ENCODE data around the gene CDH13. TPM values are rescaled to one million over a fixed set of nuclear protein-coding genes. Genes with fewer than 3 reads are reported as not detected.

The CDH13 gene
- total and polyA plus RNA-seq, 2 donors (not counting 1 experiment from before 2014, with no cell fraction given), result 27.6 to 96.7 TPM

DNA sequence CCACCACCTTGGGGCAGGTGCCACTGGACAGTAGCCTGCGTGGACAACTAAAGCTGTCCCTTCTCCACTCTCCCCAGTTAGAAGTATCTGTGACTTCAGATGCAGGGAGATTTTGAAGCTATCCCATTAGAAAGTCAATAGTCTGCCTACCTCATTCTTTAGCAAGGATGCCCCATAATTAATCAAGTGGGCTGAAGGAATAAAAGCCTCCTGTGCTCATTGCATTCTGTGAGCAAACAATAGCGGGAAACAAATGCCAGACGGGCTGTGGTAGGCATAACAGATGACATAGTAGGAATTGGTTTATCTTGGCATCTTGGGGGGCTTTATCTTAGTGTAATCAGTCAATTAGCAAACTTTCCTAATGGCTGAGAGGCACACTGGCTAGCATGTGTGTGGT, 1084.3 kb downstream of the CDH13 start:
- DNase-seq (ENCODE audit: low read depth in 2 of 2), result no peak
- no peak for TF ChIP-seq EZH2 (IDR thresholded peaks at IDR 0.05; ENCODE audit: low read length, missing control alignments)
- TF ChIP-seq, protein P1, sequence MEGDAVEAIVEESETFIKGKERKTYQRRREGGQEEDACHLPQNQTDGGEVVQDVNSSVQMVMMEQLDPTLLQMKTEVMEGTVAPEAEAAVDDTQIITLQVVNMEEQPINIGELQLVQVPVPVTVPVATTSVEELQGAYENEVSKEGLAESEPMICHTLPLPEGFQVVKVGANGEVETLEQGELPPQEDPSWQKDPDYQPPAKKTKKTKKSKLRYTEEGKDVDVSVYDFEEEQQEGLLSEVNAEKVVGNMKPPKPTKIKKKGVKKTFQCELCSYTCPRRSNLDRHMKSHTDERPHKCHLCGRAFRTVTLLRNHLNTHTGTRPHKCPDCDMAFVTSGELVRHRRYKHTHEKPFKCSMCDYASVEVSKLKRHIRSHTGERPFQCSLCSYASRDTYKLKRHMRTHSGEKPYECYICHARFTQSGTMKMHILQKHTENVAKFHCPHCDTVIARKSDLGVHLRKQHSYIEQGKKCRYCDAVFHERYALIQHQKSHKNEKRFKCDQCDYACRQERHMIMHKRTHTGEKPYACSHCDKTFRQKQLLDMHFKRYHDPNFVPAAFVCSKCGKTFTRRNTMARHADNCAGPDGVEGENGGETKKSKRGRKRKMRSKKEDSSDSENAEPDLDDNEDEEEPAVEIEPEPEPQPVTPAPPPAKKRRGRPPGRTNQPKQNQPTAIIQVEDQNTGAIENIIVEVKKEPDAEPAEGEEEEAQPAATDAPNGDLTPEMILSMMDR (conservative IDR thresholded peaks at IDR 0.05 in 1 of 2, IDR thresholded peaks at IDR 0.05 in 1 of 2; ENCODE audit: low read depth in 1 of 2, low read length in 2 of 2), result no peak
- no peaks in the 10 kb centered on the region for H3K36me3 ChIP-seq (ENCODE audit: control insufficient read depth, insufficient read depth, low read length)
- H3K4me3 ChIP-seq (replicated peaks in 1 of 4; ENCODE audit: control extremely low read depth in 1 of 4, insufficient read depth in 1 of 4, low read depth in 3 of 4, low read length in 4 of 4), result no peak overlapping the region
- H2AFZ ChIP-seq (ENCODE audit: low read length), result no peak overlapping the region
- no peaks in the 10 kb centered on the region for H3K4me1 ChIP-seq (ENCODE audit: control insufficient read depth, extremely low read depth, insufficient read depth, low read length)
- no peaks in the 10 kb centered on the region for H3K9me3 ChIP-seq (ENCODE audit: control insufficient read depth, insufficient read depth, low read depth, low read length)
- H3K79me2 ChIP-seq (ENCODE audit: control insufficient read depth, insufficient read depth, low read length), result no peaks in the 10 kb centered on the region
- no peak overlapping the region for H3K9ac ChIP-seq (ENCODE audit: insufficient read depth, low read length)
- no peak overlapping the region for H3K27ac ChIP-seq (ENCODE audit: insufficient read depth, low read length)
- H3K4me2 ChIP-seq (ENCODE audit: extremely low read depth, insufficient read depth, low read length), result no peak overlapping the region
- H4K20me1 ChIP-seq (ENCODE audit: control insufficient read depth, extremely low read depth, insufficient read depth, low read length), result no peaks in the 10 kb centered on the region
- H3K27me3 ChIP-seq (ENCODE audit: control insufficient read depth, insufficient read depth, low read length), result no peaks in the 10 kb centered on the region

GRCh38 chr16:83713597-83713996, 1086.8 kb downstream of the CDH13 start:
- DNase-seq (ENCODE audit: low read depth in 2 of 2), result no peak
- no peaks in the 10 kb centered on the region for H3K4me1 ChIP-seq (ENCODE audit: control insufficient read depth, extremely low read depth, insufficient read depth, low read length)
- no peaks in the 10 kb centered on the region for H3K79me2 ChIP-seq (ENCODE audit: control insufficient read depth, insufficient read depth, low read length)
- H3K4me2 ChIP-seq (ENCODE audit: extremely low read depth, insufficient read depth, low read length), result no peak overlapping the region
- H3K36me3 ChIP-seq (ENCODE audit: control insufficient read depth, insufficient read depth, low read length), result no peaks in the 10 kb centered on the region
- H3K9ac ChIP-seq (ENCODE audit: insufficient read depth, low read length), result no peak overlapping the region
- no peak overlapping the region for H3K4me3 ChIP-seq (replicated peaks in 1 of 4; ENCODE audit: control extremely low read depth in 1 of 4, insufficient read depth in 1 of 4, low read depth in 3 of 4, low read length in 4 of 4)
- H3K27me3 ChIP-seq (ENCODE audit: control insufficient read depth, insufficient read depth, low read length), result no peaks in the 10 kb centered on the region
- no peak overlapping the region for H3K27ac ChIP-seq (ENCODE audit: insufficient read depth, low read length)
- H4K20me1 ChIP-seq (ENCODE audit: control insufficient read depth, extremely low read depth, insufficient read depth, low read length), result no peaks in the 10 kb centered on the region
- no peaks in the 10 kb centered on the region for H3K9me3 ChIP-seq (ENCODE audit: control insufficient read depth, insufficient read depth, low read depth, low read length)
- no peak overlapping the region for H2AFZ ChIP-seq (ENCODE audit: low read length)
- no peak for TF ChIP-seq EZH2 (IDR thresholded peaks at IDR 0.05; ENCODE audit: low read length, missing control alignments)
- TF ChIP-seq, protein P1 (conservative IDR thresholded peaks at IDR 0.05 in 1 of 2, IDR thresholded peaks at IDR 0.05 in 1 of 2; ENCODE audit: low read depth in 1 of 2, low read length in 2 of 2), result no peak

- Histone ChIP-seq H3K4me2 (ENCODE audit: extremely low read depth, insufficient read depth, low read length) (no peak overlapping the region), H3K9me3 (ENCODE audit: control insufficient read depth, insufficient read depth, low read depth, low read length) (no peaks in the 10 kb centered on the region), H2AFZ (ENCODE audit: low read length) (no peak overlapping the region), H3K4me3 (replicated peaks in 1 of 4; ENCODE audit: control extremely low read depth in 1 of 4, insufficient read depth in 1 of 4, low read depth in 3 of 4, low read length in 4 of 4) (no peak overlapping the region), H3K36me3 (ENCODE audit: control insufficient read depth, insufficient read depth, low read length) (no peaks in the 10 kb centered on the region), H3K79me2 (ENCODE audit: control insufficient read depth, insufficient read depth, low read length) (no peaks in the 10 kb centered on the region), H4K20me1 (ENCODE audit: control insufficient read depth, extremely low read depth, insufficient read depth, low read length) (no peaks in the 10 kb centered on the region), H3K27ac (ENCODE audit: insufficient read depth, low read length) (no peak overlapping the region), H3K9ac (ENCODE audit: insufficient read depth, low read length) (no peak overlapping the region), H3K27me3 (ENCODE audit: control insufficient read depth, insufficient read depth, low read length) (no peaks in the 10 kb centered on the region), H3K4me1 (ENCODE audit: control insufficient read depth, extremely low read depth, insufficient read depth, low read length) (no peaks in the 10 kb centered on the region)
- DNase-seq (ENCODE audit: low read depth in 2 of 2), result peak in 1 of 2 donors; percentile 62
- TF ChIP-seq, protein P1 (conservative IDR thresholded peaks at IDR 0.05 in 1 of 2, IDR thresholded peaks at IDR 0.05 in 1 of 2; ENCODE audit: low read depth in 1 of 2, low read length in 2 of 2), result no peak
- TF ChIP-seq EZH2 (IDR thresholded peaks at IDR 0.05; ENCODE audit: low read length, missing control alignments), result no peak
Measured at GRCh38 chr16:83714286-83714685, 1087.5 kb downstream of the CDH13 start.

All from fibroblast of lung (primary cell).